GM23338 (cell line): Measurements from ENCODE around the gene GLI3. TPM values are rescaled to one million over a fixed set of nuclear protein-coding genes. Genes with fewer than 3 reads are reported as not detected.

Experiments
- ATAC-seq: fragments of 200-7000 bp; cut with Tn5 transposase; 3 replicates; pipeline ENCODE4 v1.9.1; 2020
- DNase-seq: peaks from one replicate; pipeline ENCODE4 v3.0.0-alpha.2; 2015; ENCODE audit warnings: low spot score
- H2AFZ ChIP-seq: fragments of 200-600 bp; sonication (generic); 2 replicates; pipeline ENCODE4 v1.8.0; 2016; ENCODE audit warnings: antibody characterized with exemption, mild to moderate bottlenecking, moderate library complexity
- H3F3A ChIP-seq: fragments of 200-600 bp; sonication (generic); replicated peaks from 2 replicates; pipeline ENCODE4 v1.8.0; 2017; ENCODE audit warnings: antibody characterized with exemption, mixed run types, low read depth
- H3K27ac ChIP-seq: fragments of 200-600 bp; sonication (generic); 2 replicates; pipeline ENCODE4 v1.6.1; 2016; ENCODE audit warnings: low read depth
- H3K27me3 ChIP-seq: fragments of 200-600 bp; sonication (generic); 2 replicates; pipeline ENCODE4 v1.8.0; 2016; ENCODE audit warnings: mild to moderate bottlenecking, mixed run types, moderate library complexity; ENCODE audit not compliant: insufficient read depth
- H3K36me3 ChIP-seq: fragments of 200-600 bp; sonication (generic); 2 replicates; pipeline ENCODE4 v1.8.0; 2016; ENCODE audit warnings: mild to moderate bottlenecking; ENCODE audit not compliant: insufficient read depth
- H3K4me1 ChIP-seq: fragments of 200-600 bp; sonication (generic); 2 replicates; pipeline ENCODE4 v1.8.0; 2016; ENCODE audit warnings: mild to moderate bottlenecking, moderate library complexity; ENCODE audit not compliant: insufficient read depth
- H3K4me2 ChIP-seq: fragments of 200-600 bp; sonication (generic); 2 replicates; pipeline ENCODE4 v1.7.1; 2017; ENCODE audit warnings: mixed run types
- H3K4me3 ChIP-seq: fragments of 200-600 bp; sonication (generic); 2 replicates; pipeline ENCODE4 v1.6.1; 2016; ENCODE audit warnings: mixed run types
- H3K79me2 ChIP-seq: fragments of 200-600 bp; sonication (generic); replicated peaks from 2 replicates; pipeline ENCODE4 v1.8.0; 2017; ENCODE audit warnings: mild to moderate bottlenecking; ENCODE audit not compliant: insufficient read depth
- H3K9me2 ChIP-seq: fragments of 200-600 bp; sonication (generic); 2 replicates; pipeline ENCODE4 v1.8.0; 2017; ENCODE audit not compliant: insufficient read depth
- H4K20me1 ChIP-seq: fragments of 200-600 bp; sonication (generic); replicated peaks from 2 replicates; pipeline ENCODE4 v1.8.0; 2017; ENCODE audit warnings: mild to moderate bottlenecking; ENCODE audit not compliant: insufficient read depth
- H3K27ac Mint-ChIP-seq: 2 replicates; pipeline ENCODE4 v1.8.0; 2020; ENCODE audit warnings: inconsistent platforms, mild to moderate bottlenecking, moderate library complexity, mixed read lengths
- H3K27me3 Mint-ChIP-seq: 3 replicates; pipeline ENCODE4 v1.8.0; 2022; ENCODE audit warnings: low read depth, mild to moderate bottlenecking, moderate library complexity, mixed read lengths, inconsistent platforms; ENCODE audit not compliant: insufficient read depth, poor library complexity
- H3K36me3 Mint-ChIP-seq: 3 replicates; pipeline ENCODE4 v1.8.0; 2021; ENCODE audit warnings: low read depth, mild to moderate bottlenecking, inconsistent platforms, moderate library complexity, mixed read lengths
- H3K4me1 Mint-ChIP-seq: 3 replicates; pipeline ENCODE4 v1.8.0; 2020; ENCODE audit warnings: mild to moderate bottlenecking, inconsistent platforms, mixed read lengths
- H3K4me3 Mint-ChIP-seq: 3 replicates; pipeline ENCODE4 v1.8.0; 2021; ENCODE audit warnings: moderate library complexity, mild to moderate bottlenecking, inconsistent platforms, mixed read lengths
- H3K9me3 Mint-ChIP-seq: 3 replicates; pipeline ENCODE4 v1.8.0; 2020; ENCODE audit warnings: moderate library complexity, mild to moderate bottlenecking, inconsistent platforms, mixed read lengths
- EZH2 ChIP-seq: fragments of 200-600 bp; sonication (generic); IDR thresholded peaks from one replicate; pipeline ENCODE4 v1.8.0; 2017; ENCODE audit warnings: antibody characterized with exemption, mild to moderate bottlenecking, low read depth; ENCODE audit not compliant: unreplicated experiment
- EZH2phosphoT487 ChIP-seq: fragments of 200-600 bp; sonication (generic); IDR thresholded peaks from one replicate; pipeline ENCODE4 v1.8.1; 2018; ENCODE audit warnings: antibody characterized with exemption; ENCODE audit not compliant: unreplicated experiment
- JUNB ChIP-seq: IDR thresholded peaks from one replicate; pipeline ENCODE4 v1.6.1; 2016; ENCODE audit warnings: antibody characterized with exemption; ENCODE audit not compliant: unreplicated experiment
- NANOG ChIP-seq: IDR thresholded peaks from 2 replicates; pipeline ENCODE4 v1.6.1; 2016; ENCODE audit warnings: antibody characterized with exemption, borderline replicate concordance
- POLR2AphosphoS5 ChIP-seq: IDR thresholded peaks from 2 replicates; pipeline ENCODE4 v1.6.1; 2016; ENCODE audit warnings: antibody characterized with exemption, low read depth
- STAT1 ChIP-seq: IDR thresholded peaks from one replicate; pipeline ENCODE4 v1.6.1; 2016; ENCODE audit warnings: antibody characterized with exemption; ENCODE audit not compliant: unreplicated experiment
- ZNF331 ChIP-seq: fragments of 250-450 bp; sonication (Bioruptor Pico); IDR thresholded peaks from 2 replicates; pipeline ENCODE4 v1.5.0; 2020; ENCODE audit warnings: low read depth, mild to moderate bottlenecking, moderate library complexity
- polyA plus RNA-seq: library from polyadenylated mRNA; unstranded; fragments of >200 nt; fragmentation: Nextera tagmentation; extraction: Ambion mirVana; gene quantifications from 2 replicates; pipeline ENCODE4 v1.2.1, GENCODE V29; 2016
- total RNA-seq: library from RNA; depleted of rRNA; stranded (reverse); fragments of >200 nt; shearing (Covaris generic); gene quantifications from 2 replicates; pipeline ENCODE4 v1.2.3, GENCODE V29; 2014
- TF ChIP-seq, protein P1 (sequence below), 2 experiments: fragments of 200-600 bp in 1 of 2; sonication (generic) in 1 of 2; conservative IDR thresholded peaks; 2 replicates each; pipeline versions ENCODE4 v1.5.1 to v1.6.1; 2016 to 2017; ENCODE audit warnings: antibody characterized with exemption in 2 of 2, low read depth in 2 of 2, mild to moderate bottlenecking in 2 of 2, moderate library complexity in 1 of 2
- TF ChIP-seq, protein P2 (sequence below): IDR thresholded peaks from one replicate; pipeline ENCODE4 v1.6.1; 2018; ENCODE audit warnings: antibody characterized with exemption; ENCODE audit not compliant: unreplicated experiment
- TF ChIP-seq, protein P3 (sequence below): IDR thresholded peaks from 2 replicates; pipeline ENCODE4 v1.6.1; 2016; ENCODE audit warnings: antibody characterized with exemption

Gene GLI3
- total and polyA plus RNA-seq, 2 experiments from 2014 or later, result 16.1 to 17.9 TPM

DNA sequence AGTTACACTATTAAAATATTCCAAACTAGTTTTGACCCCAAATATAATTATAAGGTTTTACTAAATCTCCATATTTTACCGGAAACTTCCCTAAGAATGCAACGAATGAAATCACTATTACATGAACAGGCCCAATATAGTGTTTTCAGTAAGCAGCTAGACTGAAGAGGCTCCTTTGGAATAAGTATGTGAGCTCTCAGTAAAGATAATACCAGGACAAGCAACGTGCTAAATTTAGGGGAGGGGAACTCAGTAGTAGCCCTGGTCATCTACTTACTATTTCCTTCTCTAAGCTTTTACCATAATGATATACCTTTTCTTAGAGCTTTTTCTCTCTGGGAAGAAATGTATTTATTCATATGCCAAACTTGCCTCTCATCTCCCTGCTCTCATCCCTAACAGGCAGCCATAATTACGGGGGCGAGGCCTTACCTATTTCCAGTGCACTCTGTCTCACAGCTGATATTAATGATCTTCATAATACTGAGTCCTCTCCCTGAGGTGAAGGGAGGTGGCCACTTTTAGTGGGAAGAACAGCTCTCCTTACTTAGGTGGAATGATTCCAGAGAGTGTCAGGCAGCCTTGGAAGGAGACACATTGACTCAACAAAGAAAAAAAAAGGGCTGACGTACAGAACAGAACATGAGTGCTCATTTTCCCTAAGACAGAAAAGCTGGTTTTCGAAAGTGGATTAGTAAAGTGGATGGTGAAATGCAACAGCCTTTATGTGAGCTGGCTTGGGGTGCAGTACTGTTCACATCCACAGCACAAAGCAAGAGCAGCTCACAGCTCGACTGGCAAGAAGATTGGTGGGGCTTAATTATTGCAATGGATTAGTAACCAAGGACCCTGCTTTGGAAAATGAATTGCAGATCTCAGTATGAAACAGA is 165.4 kb downstream of the GLI3 start:
- Mint-ChIP-seq H3K27me3 (no peaks in the 10 kb centered on the region), H3K9me3 (no peaks in the 10 kb centered on the region), H3K27ac (no peak overlapping the region), H3K4me1 (peaks cover 53% of the 10 kb centered on the region), H3K4me3 (no peak overlapping the region), H3K36me3 (no peaks in the 10 kb centered on the region)
- no peaks in the 10 kb centered on the region for H3K27me3 ChIP-seq
- H3K9me2 ChIP-seq, result no peaks in the 10 kb centered on the region
- H3K36me3 ChIP-seq, result no peaks in the 10 kb centered on the region
- no peak overlapping the region for H3K4me3 ChIP-seq
- ATAC-seq, result peak; percentile 51
- no peak overlapping the region for H3K4me2 ChIP-seq
- no peaks in the 10 kb centered on the region for H3F3A ChIP-seq
- no peak for TF ChIP-seq EZH2
- TF ChIP-seq EZH2phosphoT487, result no peak
- no peak for TF ChIP-seq JUNB
- TF ChIP-seq, protein P1, sequence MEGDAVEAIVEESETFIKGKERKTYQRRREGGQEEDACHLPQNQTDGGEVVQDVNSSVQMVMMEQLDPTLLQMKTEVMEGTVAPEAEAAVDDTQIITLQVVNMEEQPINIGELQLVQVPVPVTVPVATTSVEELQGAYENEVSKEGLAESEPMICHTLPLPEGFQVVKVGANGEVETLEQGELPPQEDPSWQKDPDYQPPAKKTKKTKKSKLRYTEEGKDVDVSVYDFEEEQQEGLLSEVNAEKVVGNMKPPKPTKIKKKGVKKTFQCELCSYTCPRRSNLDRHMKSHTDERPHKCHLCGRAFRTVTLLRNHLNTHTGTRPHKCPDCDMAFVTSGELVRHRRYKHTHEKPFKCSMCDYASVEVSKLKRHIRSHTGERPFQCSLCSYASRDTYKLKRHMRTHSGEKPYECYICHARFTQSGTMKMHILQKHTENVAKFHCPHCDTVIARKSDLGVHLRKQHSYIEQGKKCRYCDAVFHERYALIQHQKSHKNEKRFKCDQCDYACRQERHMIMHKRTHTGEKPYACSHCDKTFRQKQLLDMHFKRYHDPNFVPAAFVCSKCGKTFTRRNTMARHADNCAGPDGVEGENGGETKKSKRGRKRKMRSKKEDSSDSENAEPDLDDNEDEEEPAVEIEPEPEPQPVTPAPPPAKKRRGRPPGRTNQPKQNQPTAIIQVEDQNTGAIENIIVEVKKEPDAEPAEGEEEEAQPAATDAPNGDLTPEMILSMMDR (conservative IDR thresholded peaks at IDR 0.05; ENCODE audit: low read depth in 2 of 2), result 0 out of 4 replicates have a peak, but pooled peaks of 1 of the 2 experiments have one; percentile 6
- peaks cover 50% of the 10 kb centered on the region for H3K4me1 ChIP-seq
- peak; percentile 26 for DNase-seq
- no peaks in the 10 kb centered on the region; the same call in 1 of the 2 replicates for H4K20me1 ChIP-seq
- H2AFZ ChIP-seq, result no peak overlapping the region
- no peak overlapping the region for H3K27ac ChIP-seq
- no peaks in the 10 kb centered on the region for H3K79me2 ChIP-seq

DNA sequence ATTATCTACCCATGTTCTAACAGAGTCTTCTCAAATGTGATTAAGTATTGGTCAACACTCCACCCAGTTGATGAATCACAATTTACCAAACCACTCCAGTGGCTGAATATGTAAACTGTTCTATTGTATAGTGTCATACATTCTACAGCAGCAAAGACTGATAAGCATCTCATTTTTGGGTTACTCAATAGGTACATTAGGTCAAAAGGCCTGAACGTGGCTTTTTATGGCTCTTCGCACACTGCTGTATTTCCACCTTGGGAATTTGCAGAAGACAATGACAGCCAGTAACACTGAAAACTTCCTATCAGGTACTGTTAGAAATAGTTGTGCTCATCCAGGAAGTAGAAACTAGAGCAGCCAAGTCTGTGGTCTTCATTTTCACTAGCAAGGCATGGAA is 166.9 kb downstream of the GLI3 start:
- H3K27me3 ChIP-seq, result no peaks in the 10 kb centered on the region
- no peaks in the 10 kb centered on the region; the same call in 1 of the 2 replicates for H4K20me1 ChIP-seq
- H3K4me2 ChIP-seq, result no peak overlapping the region
- H3K27ac ChIP-seq, result no peak overlapping the region
- H3K27ac Mint-ChIP-seq, result no peak overlapping the region
- no peak for TF ChIP-seq NANOG
- TF ChIP-seq, protein P2, sequence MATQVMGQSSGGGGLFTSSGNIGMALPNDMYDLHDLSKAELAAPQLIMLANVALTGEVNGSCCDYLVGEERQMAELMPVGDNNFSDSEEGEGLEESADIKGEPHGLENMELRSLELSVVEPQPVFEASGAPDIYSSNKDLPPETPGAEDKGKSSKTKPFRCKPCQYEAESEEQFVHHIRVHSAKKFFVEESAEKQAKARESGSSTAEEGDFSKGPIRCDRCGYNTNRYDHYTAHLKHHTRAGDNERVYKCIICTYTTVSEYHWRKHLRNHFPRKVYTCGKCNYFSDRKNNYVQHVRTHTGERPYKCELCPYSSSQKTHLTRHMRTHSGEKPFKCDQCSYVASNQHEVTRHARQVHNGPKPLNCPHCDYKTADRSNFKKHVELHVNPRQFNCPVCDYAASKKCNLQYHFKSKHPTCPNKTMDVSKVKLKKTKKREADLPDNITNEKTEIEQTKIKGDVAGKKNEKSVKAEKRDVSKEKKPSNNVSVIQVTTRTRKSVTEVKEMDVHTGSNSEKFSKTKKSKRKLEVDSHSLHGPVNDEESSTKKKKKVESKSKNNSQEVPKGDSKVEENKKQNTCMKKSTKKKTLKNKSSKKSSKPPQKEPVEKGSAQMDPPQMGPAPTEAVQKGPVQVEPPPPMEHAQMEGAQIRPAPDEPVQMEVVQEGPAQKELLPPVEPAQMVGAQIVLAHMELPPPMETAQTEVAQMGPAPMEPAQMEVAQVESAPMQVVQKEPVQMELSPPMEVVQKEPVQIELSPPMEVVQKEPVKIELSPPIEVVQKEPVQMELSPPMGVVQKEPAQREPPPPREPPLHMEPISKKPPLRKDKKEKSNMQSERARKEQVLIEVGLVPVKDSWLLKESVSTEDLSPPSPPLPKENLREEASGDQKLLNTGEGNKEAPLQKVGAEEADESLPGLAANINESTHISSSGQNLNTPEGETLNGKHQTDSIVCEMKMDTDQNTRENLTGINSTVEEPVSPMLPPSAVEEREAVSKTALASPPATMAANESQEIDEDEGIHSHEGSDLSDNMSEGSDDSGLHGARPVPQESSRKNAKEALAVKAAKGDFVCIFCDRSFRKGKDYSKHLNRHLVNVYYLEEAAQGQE, result no peak
- TF ChIP-seq STAT1, result no peak
- no peak for TF ChIP-seq POLR2AphosphoS5
- TF ChIP-seq, protein P3, sequence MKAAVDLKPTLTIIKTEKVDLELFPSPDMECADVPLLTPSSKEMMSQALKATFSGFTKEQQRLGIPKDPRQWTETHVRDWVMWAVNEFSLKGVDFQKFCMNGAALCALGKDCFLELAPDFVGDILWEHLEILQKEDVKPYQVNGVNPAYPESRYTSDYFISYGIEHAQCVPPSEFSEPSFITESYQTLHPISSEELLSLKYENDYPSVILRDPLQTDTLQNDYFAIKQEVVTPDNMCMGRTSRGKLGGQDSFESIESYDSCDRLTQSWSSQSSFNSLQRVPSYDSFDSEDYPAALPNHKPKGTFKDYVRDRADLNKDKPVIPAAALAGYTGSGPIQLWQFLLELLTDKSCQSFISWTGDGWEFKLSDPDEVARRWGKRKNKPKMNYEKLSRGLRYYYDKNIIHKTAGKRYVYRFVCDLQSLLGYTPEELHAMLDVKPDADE, result no peak
- TF ChIP-seq ZNF331 (CRISPR knock-in tag), result no peak
- no peak for TF ChIP-seq EZH2phosphoT487
- DNase-seq (no peak), ATAC-seq (no peak)
- H3F3A ChIP-seq, result no peaks in the 10 kb centered on the region
- no peaks in the 10 kb centered on the region for H3K27me3 Mint-ChIP-seq
- no peaks in the 10 kb centered on the region for H3K9me3 Mint-ChIP-seq
- peaks cover 64% of the 10 kb centered on the region for H3K4me1 ChIP-seq
- no peaks in the 10 kb centered on the region for H3K9me2 ChIP-seq
- no peaks in the 10 kb centered on the region for H3K79me2 ChIP-seq
- H3K4me3 Mint-ChIP-seq, result no peak overlapping the region
- no peaks in the 10 kb centered on the region for H3K36me3 Mint-ChIP-seq
- H3K4me3 ChIP-seq, result no peak overlapping the region
- no peak overlapping the region for H2AFZ ChIP-seq
- no peaks in the 10 kb centered on the region for H3K36me3 ChIP-seq
- peaks cover 68% of the 10 kb centered on the region for H3K4me1 Mint-ChIP-seq
